Gastroesophageal sphincter (tissue), 4 donors: Measurements from ENCODE around the gene SUPT4H1. TPM values are rescaled to one million over a fixed set of nuclear protein-coding genes. Genes with fewer than 3 reads are reported as not detected.

Experiments used
- ATAC-seq: fragments of 150-250 bp; one replicate; pipeline ENCODE4 v1.9.1; 2016; ENCODE audit warnings: mild to moderate bottlenecking, moderate library complexity
- H3K27ac ChIP-seq, 4 donors: fragments of 200-600 bp; sonication (generic) in 3 of 4; 1 replicate in 3 of 4; 2 replicates in 1 of 4; pipeline ENCODE4 v1.5.1; 2016 to 2019
- H3K27me3 ChIP-seq: fragments of 200-600 bp; sonication (generic); one replicate; pipeline ENCODE4 v1.5.1; 2019
- H3K36me3 ChIP-seq, 2 donors: fragments of 200-600 bp; sonication (generic); one replicate each; pipeline ENCODE4 v1.5.1; 2019; ENCODE audit warnings: control low read depth in 1 of 2
- H3K4me1 ChIP-seq, 3 donors: fragments of 200-600 bp; sonication (generic); 1 replicate in 2 of 3; 2 replicates in 1 of 3; pipeline ENCODE4 v1.5.1; 2016 to 2019; ENCODE audit warnings: control low read depth in 2 of 3
- H3K4me3 ChIP-seq, 2 donors: fragments of 200-600 bp; sonication (generic); one replicate each; pipeline ENCODE4 v1.5.1; 2019; ENCODE audit warnings: mild to moderate bottlenecking in 1 of 2, moderate library complexity in 1 of 2
- H3K9me3 ChIP-seq, 3 donors: fragments of 200-600 bp; sonication (generic); one replicate each; pipeline ENCODE4 v1.5.1; 2017 to 2019; ENCODE audit warnings: control low read depth in 2 of 3
- CTCF ChIP-seq, 4 experiments: fragments of 200-600 bp in 2 of 4; fragments of 450-650 bp in 2 of 4; sonication (generic) in 1 of 4; IDR thresholded peaks; one replicate each; pipeline ENCODE4 v1.5.1; 2017 to 2019; ENCODE audit warnings: antibody characterized with exemption in 4 of 4, mild to moderate bottlenecking in 2 of 4, moderate library complexity in 2 of 4
- EP300 ChIP-seq: sonication (generic); formaldehyde crosslinking; IDR thresholded peaks from one replicate; pipeline ENCODE4 v1.6.1; 2017; ENCODE audit warnings: antibody characterized with exemption, mild to moderate bottlenecking
- POLR2A ChIP-seq, 2 donors: fragments of 450-650 bp; IDR thresholded peaks; one replicate each; pipeline ENCODE4 v1.6.1; 2017; ENCODE audit warnings: antibody characterized with exemption in 2 of 2, mild to moderate bottlenecking in 2 of 2, moderate library complexity in 1 of 2
- POLR2AphosphoS5 ChIP-seq: sonication (generic); formaldehyde crosslinking; IDR thresholded peaks from one replicate; pipeline ENCODE4 v1.6.1; 2017; ENCODE audit warnings: antibody characterized with exemption
- WGBS, 2 donors: methylation state at CpG; one replicate each; pipeline ENCODE4 v1.1.5; 2018; ENCODE audit warnings: low coverage in 1 of 2; 5-methylcytosine and 5-hydroxymethylcytosine counted together
- total RNA-seq, 4 donors: library from RNA; depleted of rRNA; stranded (reverse); fragments of >200 nt; gene quantifications; one replicate each; pipeline ENCODE4 v1.1.0, GENCODE V29; 2016

SUPT4H1 gene
- total RNA-seq, 4 donors from 2014 or later, result 40.1 to 55.4 (median 45.1) TPM

DNA sequence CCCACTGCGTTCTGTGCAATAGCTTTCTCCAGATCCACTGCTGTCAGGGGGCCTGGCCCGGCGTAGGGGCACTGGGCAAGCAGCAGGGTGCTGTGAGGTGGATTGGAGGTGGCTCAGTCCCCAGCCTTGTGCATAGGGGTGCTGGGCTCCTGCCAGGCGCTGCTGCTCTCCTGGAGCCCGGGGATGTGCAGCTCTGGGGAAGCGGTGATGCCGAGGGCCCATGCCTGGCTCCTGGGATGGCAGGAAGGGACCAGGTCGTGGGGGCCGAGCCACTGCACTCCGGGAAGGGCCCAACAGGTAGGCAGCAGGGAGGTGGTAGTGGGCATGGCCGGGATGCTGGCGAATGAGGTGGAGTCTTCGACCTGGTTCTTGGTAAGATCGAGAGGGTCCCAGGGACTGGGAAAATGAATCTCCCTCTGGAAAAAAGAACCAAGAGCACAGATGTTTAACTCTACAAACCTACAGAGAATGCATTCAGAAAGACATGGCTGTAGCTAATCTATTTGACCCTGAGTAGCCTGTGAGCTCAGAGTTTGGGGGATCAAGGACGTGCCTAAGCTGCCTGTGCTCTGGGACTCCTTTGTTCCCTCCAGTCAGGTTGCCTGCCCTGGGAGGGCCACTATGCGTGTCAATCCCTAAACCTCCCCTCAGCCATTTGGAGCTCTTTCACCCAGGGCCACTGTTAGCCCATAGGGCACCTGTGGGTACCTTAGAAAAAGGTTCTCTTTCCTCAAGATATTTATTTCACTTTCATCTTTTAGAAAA is 6.6 kb upstream of the SUPT4H1 start:
- no peak for ATAC-seq
- no peaks in the 10 kb centered on the region for H3K9me3 ChIP-seq
- peaks cover 4% of the 10 kb centered on the region for H3K27me3 ChIP-seq
- TF ChIP-seq EP300, result no peak
- no peak for TF ChIP-seq POLR2AphosphoS5
- no peak for TF ChIP-seq CTCF (IDR thresholded peaks at IDR 0.05)
- no peak for TF ChIP-seq POLR2A (IDR thresholded peaks at IDR 0.05)
- 77 to 91% methylated on average over 4 to 5 of the region's 16 CpGs for WGBS, 2 donors
- H3K4me1 ChIP-seq, result peaks cover 0 to under 1% (median 0%) of the 10 kb centered on the region in 3 donors
- no peaks in the 10 kb centered on the region for H3K36me3 ChIP-seq
- no peak overlapping the region for H3K4me3 ChIP-seq
- no peak overlapping the region for H3K27ac ChIP-seq

DNA sequence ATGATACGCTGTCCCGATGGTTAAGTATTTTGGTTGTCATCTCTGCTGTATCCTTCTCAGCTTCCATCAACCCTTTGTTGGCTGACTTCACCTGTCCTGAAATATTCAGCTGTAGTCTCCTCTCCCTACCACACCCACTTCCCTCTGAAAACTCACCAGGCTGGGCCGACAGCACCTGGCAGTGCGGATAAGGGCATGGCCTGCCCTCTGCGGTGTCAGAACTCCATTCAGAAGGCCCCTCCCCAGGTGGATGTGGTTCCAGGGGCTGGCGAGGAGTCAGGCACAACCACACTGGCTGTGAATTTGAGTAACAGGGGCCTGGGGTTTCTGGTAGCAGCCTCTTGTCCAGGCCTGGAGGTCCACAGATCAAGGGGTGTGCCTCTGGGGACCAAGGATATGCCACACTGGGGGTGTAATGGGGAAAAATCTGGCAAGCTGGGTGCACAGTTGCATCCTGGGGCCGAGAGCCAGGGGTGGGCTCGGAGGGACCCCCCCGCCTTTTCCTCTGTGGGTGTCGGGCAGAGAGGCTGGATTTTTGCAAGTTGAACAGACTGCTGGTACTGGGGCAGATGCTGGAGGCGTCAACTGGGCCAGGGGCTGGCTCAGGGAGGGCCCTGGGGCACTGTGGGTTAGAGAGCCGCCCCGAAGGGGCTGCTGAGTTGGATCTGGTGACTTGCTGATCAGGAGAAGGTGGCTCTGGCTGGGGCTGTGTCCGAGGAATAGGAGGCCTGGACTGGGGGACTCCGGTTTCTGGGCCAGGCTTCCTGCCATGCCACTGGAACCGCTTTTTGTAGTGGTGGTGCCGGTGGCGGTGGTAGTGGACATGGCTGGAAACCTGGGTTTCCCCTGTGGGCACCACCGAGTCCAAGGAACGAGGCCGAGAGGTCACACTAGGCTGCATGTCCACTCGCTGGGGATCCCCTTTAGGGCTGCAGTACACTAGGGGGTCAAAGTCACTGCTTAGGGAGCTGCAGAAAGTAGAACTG is 5.6 kb upstream of the SUPT4H1 start:
- Histone ChIP-seq H3K36me3 (no peaks in the 10 kb centered on the region), H3K27me3 (no peaks in the 10 kb centered on the region), H3K27ac (no peak overlapping the region), H3K4me1 (peaks cover 0 to 10% (median 5%) of the 10 kb centered on the region in 3 donors), H3K4me3 (no peak overlapping the region), H3K9me3 (no peaks in the 10 kb centered on the region)
- TF ChIP-seq EP300, result no peak
- TF ChIP-seq POLR2AphosphoS5, result no peak
- TF ChIP-seq POLR2A (IDR thresholded peaks at IDR 0.05), result no peak
- no peak for TF ChIP-seq CTCF (IDR thresholded peaks at IDR 0.05)
- WGBS, 2 donors, result 85 to 100% methylated on average over 2 to 5 of the region's 22 CpGs
- ATAC-seq, result no peak

GRCh38 chr17:58356231-58356630 is 4.2 kb upstream of the SUPT4H1 start:
- 71 to 88% methylated on average over 1 of the region's 1 CpG for WGBS, 2 donors
- TF ChIP-seq EP300 (no peak), POLR2A (IDR thresholded peaks at IDR 0.05) (no peak)
- Histone ChIP-seq H3K4me1 (peaks cover 0 to 16% (median 8%) of the 10 kb centered on the region in 3 donors), H3K4me3 (no peak overlapping the region), H3K27me3 (no peaks in the 10 kb centered on the region), H3K36me3 (no peaks in the 10 kb centered on the region), H3K9me3 (no peaks in the 10 kb centered on the region), H3K27ac (no peak overlapping the region)
- no peak for ATAC-seq

GRCh38 chr17:58354541-58355216 is 2.7 kb upstream of the SUPT4H1 start:
- H3K36me3 ChIP-seq, result peaks cover 0 to 14% of the 10 kb centered on the region in 2 donors
- no peak overlapping the region for H3K27ac ChIP-seq
- TF ChIP-seq CTCF (IDR thresholded peaks at IDR 0.05) (no peak), POLR2A (IDR thresholded peaks at IDR 0.05) (no peak), POLR2AphosphoS5 (no peak), EP300 (no peak)
- H3K9me3 ChIP-seq, result no peaks in the 10 kb centered on the region
- H3K4me3 ChIP-seq, result no peak overlapping the region
- ATAC-seq, result no peak
- H3K4me1 ChIP-seq, result peaks cover 0 to 25% (median 12%) of the 10 kb centered on the region in 3 donors
- WGBS, 2 donors, result 60% methylated on average over 1 of the region's 6 CpGs; no CpG with 5 or more reads in 1 of the 2 donors
- no peaks in the 10 kb centered on the region for H3K27me3 ChIP-seq

DNA sequence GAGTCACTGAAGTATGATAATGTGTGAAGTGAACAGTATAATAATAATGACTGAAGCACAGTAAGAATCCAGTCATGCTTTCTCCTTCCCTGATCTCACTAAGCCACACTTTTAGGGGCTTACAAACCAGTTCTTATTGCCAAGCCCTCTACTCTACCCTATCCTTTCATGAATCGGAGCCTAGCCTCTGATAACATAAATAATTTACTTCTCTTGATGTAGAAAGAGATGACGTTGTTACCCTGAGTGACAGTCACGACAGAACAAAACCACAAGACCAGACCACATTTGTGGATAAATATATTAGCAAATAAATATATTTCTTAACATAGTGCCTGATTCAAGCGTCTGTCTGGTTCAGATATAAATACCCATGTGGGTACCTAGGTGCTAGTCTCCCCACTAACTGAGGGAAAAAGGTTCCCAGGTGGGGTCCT is 1.4 kb upstream of the SUPT4H1 start:
- no peaks in the 10 kb centered on the region for H3K9me3 ChIP-seq
- peak overlapping the region in 1 of 2 donors; percentile 82 for H3K4me3 ChIP-seq
- H3K27me3 ChIP-seq, result no peaks in the 10 kb centered on the region
- peak overlapping the region in 3 of 4 donors; percentile 96 for H3K27ac ChIP-seq
- no peak for ATAC-seq
- TF ChIP-seq POLR2AphosphoS5 (no peak), EP300 (no peak), CTCF (IDR thresholded peaks at IDR 0.05) (no peak), POLR2A (IDR thresholded peaks at IDR 0.05) (no peak)
- peaks cover 0 to 38% (median 12%) of the 10 kb centered on the region in 3 donors for H3K4me1 ChIP-seq
- peaks cover 0 to 27% of the 10 kb centered on the region in 2 donors for H3K36me3 ChIP-seq
- 58 to 60% methylated on average over 4 of the region's 4 CpGs for WGBS, 2 donors
